AG09319 (cell line): ENCODE data around the gene CAMK2D.

Experiments used
- DNase-seq: peaks from one replicate; pipeline ENCODE4 v3.0.0-alpha.2; 2010; ENCODE audit warnings: low read depth; ENCODE audit errors: extremely low read depth
- TF ChIP-seq, protein P1 (sequence below): IDR thresholded peaks from 2 replicates; pipeline ENCODE4 v1.5.1; 2011; ENCODE audit warnings: low read depth, mild to moderate bottlenecking, inconsistent platforms, low read length, moderate library complexity

The CAMK2D gene

GRCh38 chr4:113732967-113733527 is 28.5 kb downstream of the CAMK2D start:
- DNase-seq, result no peak
- TF ChIP-seq, protein P1, sequence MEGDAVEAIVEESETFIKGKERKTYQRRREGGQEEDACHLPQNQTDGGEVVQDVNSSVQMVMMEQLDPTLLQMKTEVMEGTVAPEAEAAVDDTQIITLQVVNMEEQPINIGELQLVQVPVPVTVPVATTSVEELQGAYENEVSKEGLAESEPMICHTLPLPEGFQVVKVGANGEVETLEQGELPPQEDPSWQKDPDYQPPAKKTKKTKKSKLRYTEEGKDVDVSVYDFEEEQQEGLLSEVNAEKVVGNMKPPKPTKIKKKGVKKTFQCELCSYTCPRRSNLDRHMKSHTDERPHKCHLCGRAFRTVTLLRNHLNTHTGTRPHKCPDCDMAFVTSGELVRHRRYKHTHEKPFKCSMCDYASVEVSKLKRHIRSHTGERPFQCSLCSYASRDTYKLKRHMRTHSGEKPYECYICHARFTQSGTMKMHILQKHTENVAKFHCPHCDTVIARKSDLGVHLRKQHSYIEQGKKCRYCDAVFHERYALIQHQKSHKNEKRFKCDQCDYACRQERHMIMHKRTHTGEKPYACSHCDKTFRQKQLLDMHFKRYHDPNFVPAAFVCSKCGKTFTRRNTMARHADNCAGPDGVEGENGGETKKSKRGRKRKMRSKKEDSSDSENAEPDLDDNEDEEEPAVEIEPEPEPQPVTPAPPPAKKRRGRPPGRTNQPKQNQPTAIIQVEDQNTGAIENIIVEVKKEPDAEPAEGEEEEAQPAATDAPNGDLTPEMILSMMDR, result no peak

DNA sequence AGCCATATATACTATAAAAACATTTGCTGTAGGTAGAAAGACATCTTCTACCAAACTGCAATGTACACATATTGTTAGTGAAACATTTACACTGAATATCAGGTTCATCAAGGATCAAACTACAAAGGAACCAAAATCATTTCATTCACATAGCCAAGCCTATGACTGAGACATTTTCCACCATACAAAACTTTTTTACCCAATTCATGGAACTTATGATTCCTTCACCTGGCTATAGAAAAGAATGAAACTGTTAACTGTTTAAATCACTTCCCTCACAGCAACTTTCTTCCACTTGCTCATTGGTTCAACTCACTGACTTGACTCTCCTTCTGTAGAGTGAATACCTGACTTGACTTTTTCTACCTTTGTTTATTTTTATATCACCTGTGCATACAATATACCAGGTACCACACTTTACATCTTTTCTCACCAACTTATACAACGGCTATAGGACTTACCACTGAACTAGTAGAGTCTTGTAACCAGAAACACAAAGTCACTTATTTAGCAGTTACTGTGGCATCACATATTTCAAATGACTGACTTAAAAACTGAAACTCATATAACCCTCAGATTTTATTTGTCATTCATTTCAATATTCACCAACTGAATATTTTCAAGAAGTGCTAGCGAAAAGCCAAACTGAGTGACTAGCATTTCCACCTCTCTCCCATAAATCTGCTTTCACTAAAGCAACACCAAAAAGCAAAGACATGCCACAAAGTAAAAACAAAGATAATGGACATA is 30.9 kb downstream of the CAMK2D start:
- TF ChIP-seq, protein P1, result no peak
- no peak for DNase-seq

DNA sequence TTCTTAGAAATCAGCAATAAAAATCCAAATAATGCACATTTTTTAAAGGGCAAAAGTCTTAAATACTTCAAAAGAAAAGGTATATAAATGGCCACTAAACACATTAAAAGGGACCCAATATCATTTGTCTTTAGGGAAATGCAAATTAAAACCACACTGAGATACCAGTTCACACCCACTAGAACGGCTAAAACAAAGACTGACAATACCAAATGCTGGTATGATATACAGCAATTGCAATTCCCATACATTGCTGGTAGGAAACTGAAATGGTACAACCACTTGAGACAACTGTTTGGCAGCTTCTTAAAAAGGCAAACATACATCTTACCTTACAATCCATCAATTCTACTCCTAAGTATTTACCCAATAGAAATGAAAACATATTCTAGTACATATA is 33.7 kb downstream of the CAMK2D start:
- no peak for DNase-seq

GRCh38 chr4:113725963-113726362 is 35.6 kb downstream of the CAMK2D start:
- TF ChIP-seq, protein P1, result no peak
- DNase-seq, result no peak

More for the DNA sequence above, 33.7 kb downstream of the CAMK2D start:
- TF ChIP-seq, protein P1, result no peak

GRCh38 chr4:113718252-113718651 is 43.3 kb downstream of the CAMK2D start:
- TF ChIP-seq, protein P1, result no peak
- DNase-seq, result no peak

GRCh38 chr4:113711883-113712662 is 49.5 kb downstream of the CAMK2D start:
- no peak for DNase-seq
- TF ChIP-seq, protein P1, result no peak

DNA sequence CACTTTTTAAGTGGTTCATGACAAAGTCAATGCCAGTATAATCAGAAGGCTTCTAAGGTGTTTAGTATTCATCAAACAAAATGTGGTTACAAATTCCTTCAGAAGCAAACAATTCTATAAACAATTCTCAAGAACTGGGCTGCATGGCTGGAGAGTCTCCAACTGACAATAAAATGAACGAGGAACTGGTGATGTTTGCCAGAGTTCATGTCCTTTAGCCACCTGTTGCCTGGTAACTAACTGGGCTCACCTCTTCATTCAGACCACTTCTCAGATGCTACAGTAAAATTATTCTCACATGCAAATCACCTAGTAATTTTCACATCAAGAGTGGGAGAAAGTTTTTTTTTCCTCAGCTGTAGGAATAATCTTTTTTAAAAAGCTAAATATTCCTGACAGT is 53.3 kb downstream of the CAMK2D start:
- TF ChIP-seq, protein P1, result no peak
- DNase-seq, result no peak
